Mesodermal cell (in vitro differentiated cells): ENCODE results near the gene CAVIN1.
"Not testable (repeated sequence)": the region's sequence is repeated elsewhere in the genome, so short reads cannot be mapped to it uniquely, and the experiment has no call there.

Source experiments
- H3K27ac ChIP-seq: 2 replicates; pipeline ENCODE4 v1.7.0; 2013; ENCODE audit warnings: mild to moderate bottlenecking, low read depth, low read length, moderate library complexity; ENCODE audit not compliant: severe bottlenecking
- H3K36me3 ChIP-seq: 2 replicates; pipeline ENCODE4 v1.7.1; 2013; ENCODE audit warnings: mild to moderate bottlenecking, low read length, moderate library complexity; ENCODE audit not compliant: control insufficient read depth, insufficient read depth
- H3K4me1 ChIP-seq: one replicate; pipeline ENCODE4 v1.7.1; 2013; ENCODE audit warnings: mild to moderate bottlenecking, low read length; ENCODE audit not compliant: insufficient read depth, control insufficient read depth, poor library complexity, severe bottlenecking
- H3K4me3 ChIP-seq: 2 replicates; pipeline ENCODE4 v1.7.0; 2013; ENCODE audit warnings: low read length, control low read depth, mild to moderate bottlenecking; ENCODE audit not compliant: insufficient read depth, poor library complexity, severe bottlenecking; ENCODE audit errors: extremely low read depth
- H3K9me3 ChIP-seq: 2 replicates; pipeline ENCODE4 v1.7.1; 2013; ENCODE audit warnings: mild to moderate bottlenecking, low read length, moderate library complexity; ENCODE audit not compliant: control insufficient read depth
- WGBS, 2 experiments: methylation state at CpG; one replicate each; pipeline ENCODE4 v1.1.5; 2013; ENCODE audit warnings: missing lambda C conversion rate in 2 of 2; ENCODE audit not compliant: insufficient coverage in 2 of 2; 5-methylcytosine and 5-hydroxymethylcytosine counted together

CAVIN1 gene

DNA sequence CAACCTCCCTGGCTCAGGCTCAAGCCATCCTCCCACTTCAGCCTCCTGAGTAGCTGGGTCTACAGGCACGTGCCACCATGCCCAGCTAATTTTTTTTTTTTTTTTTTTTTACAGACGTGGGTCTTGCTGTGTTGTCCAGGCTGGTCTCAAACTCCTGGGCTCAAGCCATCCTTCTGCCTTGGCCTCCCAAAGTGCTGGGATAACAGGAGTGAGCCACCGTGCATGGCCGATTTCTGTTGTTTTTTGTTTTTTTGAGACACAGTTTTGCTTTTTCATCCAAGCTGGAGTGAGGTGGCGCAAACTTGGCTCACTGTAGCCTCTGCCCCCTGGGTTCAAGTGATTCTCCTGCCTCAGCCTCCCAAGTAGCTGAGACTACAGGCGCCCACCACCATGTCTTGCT is 31.9 kb upstream of the CAVIN1 start:
- H3K27ac ChIP-seq, H3K36me3 ChIP-seq, H3K4me1 ChIP-seq, H3K4me3 ChIP-seq, H3K9me3 ChIP-seq: not testable (repeated sequence)
- 91 to 96% methylated on average over 4 of the region's 6 CpGs for WGBS, 2 experiments

GRCh38 chr17:42453439-42453838 is 30.4 kb upstream of the CAVIN1 start:
- Histone ChIP-seq H3K4me3 (no peak overlapping the region), H3K9me3 (no peaks in the 10 kb centered on the region), H3K27ac (no peak overlapping the region), H3K36me3 (no peaks in the 10 kb centered on the region), H3K4me1 (peaks cover 5% of the 10 kb centered on the region)
- no CpG with 5 or more reads among the region's 2 CpGs for WGBS, 2 experiments

DNA sequence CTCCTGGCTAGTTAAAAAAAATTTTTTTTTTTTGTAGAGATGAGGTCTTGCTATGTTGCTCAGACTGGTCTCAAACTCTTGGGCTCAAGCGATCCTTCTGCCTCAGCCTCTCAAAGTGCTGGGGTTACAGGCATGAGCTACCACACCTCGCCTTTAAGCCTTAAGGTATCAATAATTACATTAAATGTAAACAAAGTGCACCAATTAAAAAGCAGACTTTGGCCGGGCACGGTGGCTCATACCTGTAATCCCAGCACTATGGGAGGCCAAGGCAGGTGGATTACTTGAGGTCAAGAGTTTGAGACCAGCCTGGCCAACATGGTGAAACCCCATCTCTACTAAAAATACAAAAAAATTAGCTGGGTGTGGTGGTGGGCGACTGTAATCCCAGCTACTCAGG is 28.2 kb upstream of the CAVIN1 start:
- WGBS, 2 experiments: 100% methylated on average over 1 to 3 of the region's 5 CpGs

GRCh38 chr17:42449838-42450237 is 26.8 kb upstream of the CAVIN1 start:
- no CpG with 5 or more reads among the region's 2 CpGs for WGBS, 2 experiments
- not testable (repeated sequence) for H3K9me3 ChIP-seq, H3K36me3 ChIP-seq, H3K4me3 ChIP-seq, H3K27ac ChIP-seq, H3K4me1 ChIP-seq

More for the DNA sequence above, 28.2 kb upstream of the CAVIN1 start:
- H3K36me3 ChIP-seq, H3K4me1 ChIP-seq, H3K27ac ChIP-seq, H3K9me3 ChIP-seq, H3K4me3 ChIP-seq: not testable (repeated sequence)

DNA sequence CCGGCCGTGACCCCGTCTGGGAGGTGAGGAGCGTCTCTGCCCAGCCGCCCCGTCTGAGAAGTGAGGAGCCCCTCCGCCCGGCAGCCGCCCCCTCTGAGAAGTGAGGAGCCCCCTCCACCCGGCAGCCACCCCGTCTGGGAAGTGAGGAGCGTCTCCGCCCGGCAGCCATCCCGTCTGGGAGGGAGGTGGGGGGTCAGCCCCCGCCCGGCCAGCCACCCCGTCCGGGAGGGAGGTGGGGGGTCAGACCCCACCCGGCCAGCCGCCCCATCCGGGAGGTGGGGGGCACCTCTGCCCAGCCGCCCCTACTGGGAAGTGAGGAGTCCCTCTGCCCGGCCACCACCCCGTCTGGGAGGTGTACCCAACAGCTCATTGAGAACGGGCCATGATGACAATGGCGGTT is 26.1 kb upstream of the CAVIN1 start:
- not testable (repeated sequence) for H3K27ac ChIP-seq, H3K9me3 ChIP-seq, H3K36me3 ChIP-seq, H3K4me3 ChIP-seq, H3K4me1 ChIP-seq
- WGBS, 2 experiments: 99 to 100% methylated on average over 7 to 14 of the region's 27 CpGs

DNA sequence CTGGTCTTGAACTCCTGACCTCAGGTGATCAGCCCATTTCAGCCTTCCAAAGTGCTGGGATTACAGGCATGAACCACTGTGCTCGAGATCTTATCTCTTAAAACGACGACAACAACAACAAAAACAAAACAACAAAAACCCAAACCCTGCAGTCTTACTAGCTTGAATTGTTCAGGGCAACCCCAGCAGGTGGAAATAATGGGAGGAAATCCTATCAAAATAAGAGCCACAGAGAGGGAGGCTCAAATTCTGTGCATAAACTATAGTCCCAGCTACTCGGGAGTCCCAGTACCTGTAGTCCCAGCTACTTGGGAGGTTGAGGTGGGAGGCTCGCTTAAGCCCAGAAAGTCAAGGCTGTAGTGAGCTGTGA is 19.1 kb upstream of the CAVIN1 start:
- 17% methylated on average over 1 of the region's 5 CpGs; no CpG with 5 or more reads in 1 of the 2 experiments for WGBS, 2 experiments
- H3K4me1 ChIP-seq: no peaks in the 10 kb centered on the region
- H3K9me3 ChIP-seq: no peaks in the 10 kb centered on the region
- H3K4me3 ChIP-seq: no peak overlapping the region
- no peaks in the 10 kb centered on the region for H3K36me3 ChIP-seq
- H3K27ac ChIP-seq: no peak overlapping the region

DNA sequence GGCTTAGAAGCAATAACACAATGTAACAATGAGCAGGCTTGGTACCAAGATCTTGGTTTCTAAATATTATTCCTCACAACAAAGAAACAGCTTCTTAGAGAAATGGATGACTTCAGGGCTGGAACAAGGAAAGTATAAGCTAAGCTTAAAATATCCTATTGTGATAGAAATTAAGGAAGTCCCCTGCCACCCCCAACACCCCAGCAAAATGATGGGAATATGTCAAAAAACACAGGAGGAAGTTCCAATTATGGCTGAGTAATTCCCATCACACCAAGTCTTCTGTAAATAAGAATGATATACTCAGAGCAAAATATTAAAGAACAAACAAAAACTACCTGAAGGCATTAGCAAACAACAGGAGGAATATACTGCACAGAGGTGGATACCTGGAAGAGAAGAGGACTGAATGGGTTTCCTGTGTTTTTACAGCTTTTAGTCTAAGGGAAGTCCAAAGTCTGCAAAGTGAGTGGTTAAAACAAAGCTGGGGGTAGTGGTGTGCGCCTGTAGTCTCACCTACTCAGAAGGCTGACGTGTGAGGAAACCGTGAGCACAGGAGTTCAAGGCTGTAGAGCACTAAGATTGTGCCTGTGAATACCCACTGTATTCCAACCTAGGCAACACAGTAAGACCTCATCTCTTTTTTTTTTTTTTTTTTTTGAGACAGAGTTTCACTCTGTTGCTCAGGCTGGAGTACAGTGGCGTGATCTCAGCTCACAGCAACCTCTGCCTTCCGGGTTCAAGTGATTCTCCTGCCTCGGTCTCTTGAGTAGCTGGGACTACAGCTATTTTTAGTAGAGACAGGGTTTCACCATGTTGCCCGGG is 18.5 kb upstream of the CAVIN1 start:
- Histone ChIP-seq H3K27ac (no peak overlapping the region), H3K9me3 (no peaks in the 10 kb centered on the region), H3K4me1 (no peaks in the 10 kb centered on the region), H3K4me3 (no peak overlapping the region), H3K36me3 (no peaks in the 10 kb centered on the region)
- WGBS, 2 experiments: 73 to 77% methylated on average over 3 to 5 of the region's 7 CpGs

DNA sequence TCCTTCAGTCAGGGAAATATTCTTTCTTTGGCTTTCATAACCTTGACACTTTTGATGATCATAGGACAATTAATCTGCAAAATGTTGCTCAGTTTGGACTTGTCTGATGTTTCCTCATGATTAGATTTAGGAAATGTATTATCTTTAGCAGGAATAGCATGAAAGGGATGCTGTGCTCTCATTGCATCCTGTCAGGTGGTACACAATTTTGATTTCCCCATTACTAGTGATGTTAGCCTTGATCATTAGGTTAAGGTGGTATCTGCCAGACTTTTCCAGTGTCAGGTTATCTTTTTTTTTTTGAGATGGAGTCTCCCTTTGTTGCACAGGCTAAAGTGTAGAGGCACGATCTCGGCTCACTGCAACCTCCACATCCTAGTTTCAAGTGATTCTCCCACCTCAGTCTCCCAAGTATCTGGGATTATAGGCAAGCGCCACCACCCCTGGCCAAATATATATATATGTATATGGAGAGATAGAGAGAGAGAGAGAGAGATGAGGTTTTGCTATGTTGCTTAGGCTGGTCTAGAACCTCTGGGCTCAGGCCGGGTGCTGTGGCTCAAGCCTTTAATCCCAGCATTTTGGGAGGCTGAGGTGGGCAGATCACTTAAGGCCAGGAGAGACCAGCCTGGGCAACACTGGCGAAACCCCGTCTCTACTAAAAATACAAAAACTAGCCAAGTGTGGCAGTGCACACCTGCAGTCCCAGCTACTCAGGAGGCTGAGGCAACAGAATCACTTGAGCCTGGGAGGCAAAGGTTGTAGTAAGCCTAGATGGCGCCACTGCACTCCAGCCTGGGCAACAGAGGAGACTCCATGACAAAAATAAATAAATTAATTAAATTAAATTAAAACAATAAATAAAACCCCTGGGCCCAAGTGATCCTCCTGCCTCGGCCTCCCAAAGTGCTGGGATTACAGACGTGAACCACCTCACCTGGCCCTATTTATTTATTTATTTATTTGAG is 15.8 kb upstream of the CAVIN1 start:
- Histone ChIP-seq H3K36me3 (no peaks in the 10 kb centered on the region), H3K4me3 (no peak overlapping the region), H3K4me1 (no peaks in the 10 kb centered on the region), H3K9me3 (no peaks in the 10 kb centered on the region), H3K27ac (no peak overlapping the region)
- WGBS, 2 experiments: 79 to 100% methylated on average over 1 to 3 of the region's 9 CpGs

- no peaks in the 10 kb centered on the region for H3K36me3 ChIP-seq
- 93 to 100% methylated on average over 1 to 3 of the region's 6 CpGs for WGBS, 2 experiments
- H3K4me3 ChIP-seq: no peak overlapping the region
- H3K9me3 ChIP-seq: no peaks in the 10 kb centered on the region
- H3K4me1 ChIP-seq: no peaks in the 10 kb centered on the region
- H3K27ac ChIP-seq: peak overlapping the region; percentile 10
These were observed 13.3 kb upstream of the CAVIN1 start for GRCh38 chr17:42436391-42436790.

GRCh38 chr17:42431758-42432161 is 8.7 kb upstream of the CAVIN1 start:
- Histone ChIP-seq H3K4me1 (no peaks in the 10 kb centered on the region), H3K36me3 (no peaks in the 10 kb centered on the region), H3K27ac (no peak overlapping the region), H3K9me3 (no peaks in the 10 kb centered on the region), H3K4me3 (no peak overlapping the region)
- 75 to 89% methylated on average over 2 of the region's 3 CpGs for WGBS, 2 experiments
